ENCODE results near the gene NCSTN.

The NCSTN gene

DNA sequence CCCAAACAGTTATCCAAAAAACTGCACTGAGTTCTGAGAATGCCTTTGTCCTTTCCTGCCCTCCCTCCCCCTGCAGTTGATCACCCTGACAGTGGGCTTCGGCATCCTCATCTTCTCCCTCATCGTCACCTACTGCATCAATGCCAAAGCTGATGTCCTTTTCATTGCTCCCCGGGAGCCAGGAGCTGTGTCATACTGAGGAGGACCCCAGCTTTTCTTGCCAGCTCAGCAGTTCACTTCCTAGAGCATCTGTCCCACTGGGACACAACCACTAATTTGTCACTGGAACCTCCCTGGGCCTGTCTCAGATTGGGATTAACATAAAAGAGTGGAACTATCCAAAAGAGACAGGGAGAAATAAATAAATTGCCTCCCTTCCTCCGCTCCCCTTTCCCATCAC, 14.9 kb downstream of the NCSTN start:
- DNase-seq (ENCODE audit: low spot score): no peak
- H3K4me3 ChIP-seq: no peak overlapping the region
- TF ChIP-seq, protein P1, sequence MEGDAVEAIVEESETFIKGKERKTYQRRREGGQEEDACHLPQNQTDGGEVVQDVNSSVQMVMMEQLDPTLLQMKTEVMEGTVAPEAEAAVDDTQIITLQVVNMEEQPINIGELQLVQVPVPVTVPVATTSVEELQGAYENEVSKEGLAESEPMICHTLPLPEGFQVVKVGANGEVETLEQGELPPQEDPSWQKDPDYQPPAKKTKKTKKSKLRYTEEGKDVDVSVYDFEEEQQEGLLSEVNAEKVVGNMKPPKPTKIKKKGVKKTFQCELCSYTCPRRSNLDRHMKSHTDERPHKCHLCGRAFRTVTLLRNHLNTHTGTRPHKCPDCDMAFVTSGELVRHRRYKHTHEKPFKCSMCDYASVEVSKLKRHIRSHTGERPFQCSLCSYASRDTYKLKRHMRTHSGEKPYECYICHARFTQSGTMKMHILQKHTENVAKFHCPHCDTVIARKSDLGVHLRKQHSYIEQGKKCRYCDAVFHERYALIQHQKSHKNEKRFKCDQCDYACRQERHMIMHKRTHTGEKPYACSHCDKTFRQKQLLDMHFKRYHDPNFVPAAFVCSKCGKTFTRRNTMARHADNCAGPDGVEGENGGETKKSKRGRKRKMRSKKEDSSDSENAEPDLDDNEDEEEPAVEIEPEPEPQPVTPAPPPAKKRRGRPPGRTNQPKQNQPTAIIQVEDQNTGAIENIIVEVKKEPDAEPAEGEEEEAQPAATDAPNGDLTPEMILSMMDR (IDR thresholded peaks at IDR 0.05): no peak
- no peak overlapping the region for H3K27ac ChIP-seq

- H3K4me3 ChIP-seq: no peak overlapping the region
- H3K27ac ChIP-seq: no peak overlapping the region
- TF ChIP-seq, protein P1 (IDR thresholded peaks at IDR 0.05): no peak
- no peak for DNase-seq (ENCODE audit: low spot score)
Measured at GRCh38 chr1:160359559-160360226, 16.5 kb downstream of the NCSTN start.

GRCh38 chr1:160360227-160360695, 17.1 kb downstream of the NCSTN start:
- H3K27ac ChIP-seq: no peak overlapping the region
- H3K4me3 ChIP-seq: no peak overlapping the region
- DNase-seq (ENCODE audit: low spot score): no peak
- TF ChIP-seq, protein P1 (IDR thresholded peaks at IDR 0.05): no peak

- H3K4me3 ChIP-seq: no peak overlapping the region
- no peak overlapping the region for H3K27ac ChIP-seq
- DNase-seq (ENCODE audit: low spot score): no peak
- TF ChIP-seq, protein P1 (IDR thresholded peaks at IDR 0.05): no peak
Measured at GRCh38 chr1:160361199-160361598, 18.0 kb downstream of the NCSTN start.

- Histone ChIP-seq H3K4me3 (no peak overlapping the region), H3K27ac (no peak overlapping the region)
- DNase-seq (ENCODE audit: low spot score): no peak
- TF ChIP-seq, protein P1 (IDR thresholded peaks at IDR 0.05): no peak
Measured at GRCh38 chr1:160361814-160362167, 18.6 kb downstream of the NCSTN start.

- TF ChIP-seq, protein P1 (IDR thresholded peaks at IDR 0.05): no peak
- H3K4me3 ChIP-seq: no peak overlapping the region
- H3K27ac ChIP-seq: no peak overlapping the region
- no peak for DNase-seq (ENCODE audit: low spot score)
Measured at GRCh38 chr1:160362168-160362957, 19.2 kb downstream of the NCSTN start.

DNA sequence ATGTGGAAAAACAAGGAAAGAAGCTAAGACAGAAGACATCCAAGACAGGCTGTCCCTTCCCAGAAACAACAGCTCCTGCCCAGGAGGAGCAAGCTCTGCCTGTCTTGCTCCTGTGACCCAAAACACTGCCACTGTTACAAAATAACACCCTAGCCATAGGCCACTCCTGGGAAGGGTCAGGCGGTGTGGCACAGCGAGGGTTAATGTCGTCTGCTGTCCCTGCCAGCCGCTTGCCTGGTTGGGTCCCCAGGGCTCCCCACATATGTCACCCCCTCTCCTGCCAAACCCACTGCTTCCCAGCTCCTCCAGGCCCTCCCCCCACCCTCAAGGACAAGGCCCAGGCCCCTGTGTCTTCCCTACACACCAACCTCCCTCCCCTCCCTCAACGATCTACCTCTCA, 19.8 kb downstream of the NCSTN start:
- TF ChIP-seq, protein P1 (IDR thresholded peaks at IDR 0.05): no peak
- DNase-seq (ENCODE audit: low spot score): no peak
- Histone ChIP-seq H3K4me3 (no peak overlapping the region), H3K27ac (no peak overlapping the region)
